HG03520 (cell line): ENCODE results near the gene NGB.

ENCODE experiments used
- ATAC-seq: cut with Tn5 transposase; IDR thresholded peaks from one replicate; pipeline ENCODE4 v1.9.1; 2021; ENCODE audit warnings: mild to moderate bottlenecking, moderate library complexity; ENCODE audit not compliant: unreplicated experiment

NGB gene

DNA sequence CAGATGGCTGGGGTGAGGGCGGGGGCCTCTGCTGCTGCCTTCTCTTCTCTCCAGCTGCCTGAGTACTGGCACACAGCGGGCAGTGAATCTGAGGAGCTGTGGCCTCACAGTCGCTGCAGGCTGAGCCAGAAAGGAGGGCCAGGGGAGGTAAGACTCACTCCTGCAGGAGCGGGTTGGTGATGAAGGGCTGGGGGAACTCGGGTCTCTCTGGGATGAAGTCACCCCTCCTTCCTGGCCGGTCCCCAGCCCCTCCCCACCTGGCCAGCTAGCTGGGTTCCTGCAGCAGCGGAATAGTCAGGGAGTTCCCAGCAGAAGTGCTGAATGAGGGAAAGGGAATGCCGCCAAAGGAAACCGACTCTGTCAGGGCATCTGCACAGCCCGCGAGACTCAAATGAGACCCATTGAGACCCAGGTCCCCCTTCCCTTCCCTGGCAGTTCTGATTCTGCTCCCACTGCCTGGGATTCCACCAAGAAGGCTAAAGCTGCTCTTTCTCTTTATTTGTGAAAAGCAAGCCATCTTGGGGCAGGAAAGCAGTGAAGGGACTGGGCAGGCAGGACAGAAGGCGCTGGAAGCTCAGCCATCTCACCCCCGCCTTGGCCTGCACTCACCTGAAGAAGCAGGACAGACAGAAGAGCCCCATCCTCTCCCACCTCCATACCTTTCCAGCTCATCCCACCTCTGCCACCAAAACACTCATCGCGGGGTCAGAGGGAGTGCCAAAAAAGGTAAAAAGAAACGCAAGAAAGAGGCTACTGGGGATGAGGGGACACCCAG is 5.3 kb downstream of the NGB start:
- ATAC-seq: no peak

DNA sequence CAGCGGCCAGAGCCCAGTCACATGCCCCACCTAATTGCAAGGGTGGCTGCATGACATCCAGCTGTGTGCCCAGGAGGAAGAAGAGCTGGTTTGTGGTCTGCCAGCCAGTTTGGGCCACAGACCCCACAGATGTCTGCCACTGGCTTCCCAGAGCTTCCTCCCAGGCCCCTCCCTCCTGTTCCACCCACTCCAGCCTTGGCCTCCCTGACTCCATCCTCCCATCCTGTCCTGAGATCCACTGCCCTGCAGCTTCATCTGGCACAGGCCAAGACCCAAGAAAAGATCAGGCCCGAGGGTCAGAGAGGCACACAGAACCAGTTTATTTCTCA is 5.9 kb downstream of the NGB start:
- ATAC-seq: no peak

DNA sequence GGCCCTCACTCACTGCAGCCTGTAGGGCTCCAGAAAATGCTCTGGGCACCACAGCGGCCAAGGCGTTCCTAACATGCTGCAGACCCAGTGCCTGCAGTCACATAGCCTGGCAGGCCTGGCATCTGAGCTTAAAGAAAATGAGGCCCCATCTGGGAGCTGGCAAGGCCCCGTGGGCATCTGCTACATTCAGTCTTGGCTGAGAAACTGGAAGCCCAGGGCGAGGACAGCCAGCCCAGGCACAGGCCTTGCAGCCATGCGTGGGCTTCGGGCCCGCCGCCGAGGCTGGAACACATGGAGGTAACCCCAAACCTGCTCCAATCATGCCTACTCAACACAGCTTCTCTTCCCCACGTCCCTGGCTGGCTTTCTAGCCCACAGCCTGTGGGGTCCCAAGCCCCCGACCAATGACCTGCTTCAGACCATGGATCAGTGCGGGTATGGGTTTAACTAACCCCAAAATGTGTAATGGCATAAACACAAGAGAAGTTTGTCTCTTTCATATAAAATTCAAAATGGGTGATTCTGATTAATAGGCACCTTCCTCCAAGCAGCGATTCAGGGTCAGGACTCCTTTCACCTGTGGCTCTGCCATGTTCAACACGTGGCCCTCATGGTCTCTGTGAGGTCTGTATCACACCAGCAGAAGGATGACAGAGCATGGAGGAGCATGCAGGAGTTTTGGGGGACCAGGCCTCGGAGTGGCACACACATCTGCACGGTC is 6.4 kb downstream of the NGB start:
- ATAC-seq: no peak

DNA sequence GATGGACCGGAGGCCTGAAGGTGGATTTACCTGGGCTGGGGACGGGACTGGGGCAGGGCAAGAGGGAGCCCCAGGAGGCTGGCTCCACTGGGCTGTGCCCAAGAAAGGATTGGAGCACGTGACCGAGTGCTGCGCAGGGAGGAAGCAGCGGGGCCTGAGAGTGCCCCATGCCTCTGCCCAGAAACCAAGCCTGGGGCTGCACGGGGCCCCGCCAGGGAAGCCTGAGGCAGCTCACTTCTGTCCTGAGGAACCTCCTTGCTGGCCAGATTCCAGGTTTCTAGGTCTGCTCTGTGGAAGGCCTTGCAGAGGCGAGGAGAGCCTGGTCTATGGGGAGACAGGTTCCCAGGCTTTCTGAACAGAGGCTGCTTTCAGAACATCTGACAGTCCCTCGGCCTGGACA is 10.4 kb downstream of the NGB start:
- no peak for ATAC-seq

DNA sequence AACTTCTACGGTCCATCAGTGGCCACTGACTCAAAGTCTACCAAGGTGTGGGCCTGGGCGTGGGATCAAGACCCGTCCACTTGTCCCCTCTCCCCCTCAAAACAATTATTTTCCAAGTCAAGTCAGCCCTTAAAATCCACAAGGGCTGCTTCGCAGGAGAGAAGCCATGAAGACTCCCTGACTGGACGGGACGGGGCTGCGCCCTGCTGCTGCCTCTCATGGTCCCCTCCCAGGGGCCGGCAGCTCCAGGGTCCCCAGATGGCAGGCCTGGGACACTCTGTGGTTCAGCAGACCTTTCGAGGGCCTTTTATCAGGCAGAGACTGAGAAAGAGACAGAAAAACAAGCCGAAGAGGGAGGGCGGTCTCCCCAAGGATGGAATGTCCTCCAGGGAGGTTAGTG is 10.8 kb downstream of the NGB start:
- ATAC-seq: no peak

DNA sequence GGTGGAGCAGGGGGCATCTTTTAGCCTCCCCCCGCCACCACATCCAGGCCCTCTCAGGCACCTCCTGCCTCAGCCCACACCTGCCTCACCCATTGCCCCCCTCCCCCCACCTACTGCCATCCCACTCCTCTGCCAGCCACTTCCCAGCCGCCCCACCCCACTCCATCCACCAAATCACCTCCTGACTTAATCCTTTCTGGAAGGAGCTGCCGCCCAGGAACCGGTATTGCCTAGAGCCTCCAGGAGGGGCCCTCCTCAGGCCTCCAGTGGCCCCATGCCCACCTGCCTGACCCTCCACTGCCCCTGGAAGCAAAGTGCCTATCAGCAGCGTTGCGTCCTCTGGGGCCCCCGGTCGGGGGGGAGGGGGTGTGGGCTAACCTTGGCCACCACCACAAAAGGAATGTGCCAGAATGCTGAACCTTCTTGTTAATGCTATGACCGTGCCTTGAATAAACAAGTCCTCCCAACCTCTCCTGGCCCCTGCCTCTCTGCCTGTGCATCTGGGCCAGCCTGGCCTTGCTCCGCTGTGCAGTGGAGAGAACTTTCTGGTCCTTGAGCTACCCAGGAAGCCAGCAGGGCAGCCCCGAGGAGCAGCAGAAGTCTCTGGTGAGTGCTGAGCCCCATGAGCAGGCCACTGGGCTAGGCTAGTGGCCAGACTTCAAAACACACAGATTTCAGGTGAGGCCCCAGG is 11.8 kb downstream of the NGB start:
- no peak for ATAC-seq

DNA sequence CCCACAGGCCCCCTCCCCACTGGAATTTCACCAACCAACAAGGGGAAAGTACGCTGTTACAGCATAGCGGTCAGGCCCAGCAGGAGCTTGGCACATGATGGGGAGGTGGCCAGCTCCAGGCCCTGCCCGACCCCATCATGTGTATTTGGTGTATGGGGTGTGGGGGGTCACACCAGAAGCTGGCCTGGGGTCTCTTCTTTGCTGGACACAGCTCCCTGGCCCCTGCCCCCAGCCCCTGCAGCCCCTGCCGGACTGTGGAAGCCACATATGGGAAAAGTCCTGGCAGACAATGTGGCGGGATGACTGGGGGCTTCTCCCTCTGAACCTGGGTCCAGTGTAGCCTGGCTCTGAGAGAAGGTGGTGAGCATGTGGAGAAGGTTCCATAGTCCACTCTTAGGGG is 12.4 kb downstream of the NGB start:
- no peak for ATAC-seq

DNA sequence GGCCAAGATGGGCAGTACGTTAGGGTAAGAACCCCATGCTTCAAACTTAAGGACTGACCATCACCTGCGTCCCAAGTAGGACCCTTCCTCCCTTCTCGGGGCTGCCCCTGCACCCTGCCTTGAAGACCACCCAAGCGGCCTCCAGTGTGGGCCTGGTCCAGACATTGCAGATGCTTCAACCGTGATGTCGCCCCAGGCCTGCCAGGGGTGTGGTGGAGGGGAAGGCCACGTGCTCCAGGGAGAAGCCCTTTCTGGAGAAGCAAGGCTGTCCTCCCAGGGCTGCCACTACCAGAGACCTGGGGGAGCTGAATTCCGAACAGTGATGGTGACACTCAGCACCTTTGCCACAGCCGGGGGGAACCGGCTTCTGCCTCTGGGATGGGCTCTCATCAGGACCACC is 13.3 kb downstream of the NGB start:
- ATAC-seq: no peak

DNA sequence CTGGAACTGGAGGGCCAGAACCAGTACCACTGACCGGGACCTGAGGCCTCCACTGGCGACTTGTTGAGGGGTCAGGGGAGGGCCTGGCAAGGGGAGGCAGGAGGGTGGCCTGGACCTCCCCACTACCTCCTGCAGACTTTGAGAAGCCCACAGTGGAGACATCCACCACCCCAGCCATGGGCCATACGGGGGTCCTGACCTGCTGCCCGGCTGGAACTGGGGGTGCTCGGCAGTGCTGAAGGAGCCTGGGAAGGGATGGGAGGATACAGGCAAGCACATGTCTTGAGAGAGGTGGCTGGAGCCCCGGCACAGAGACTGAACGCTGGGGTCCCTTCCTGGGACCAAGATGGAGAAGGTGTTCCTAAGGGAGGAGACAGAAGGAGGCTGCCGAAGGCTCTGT is 14.3 kb downstream of the NGB start:
- ATAC-seq: no peak

DNA sequence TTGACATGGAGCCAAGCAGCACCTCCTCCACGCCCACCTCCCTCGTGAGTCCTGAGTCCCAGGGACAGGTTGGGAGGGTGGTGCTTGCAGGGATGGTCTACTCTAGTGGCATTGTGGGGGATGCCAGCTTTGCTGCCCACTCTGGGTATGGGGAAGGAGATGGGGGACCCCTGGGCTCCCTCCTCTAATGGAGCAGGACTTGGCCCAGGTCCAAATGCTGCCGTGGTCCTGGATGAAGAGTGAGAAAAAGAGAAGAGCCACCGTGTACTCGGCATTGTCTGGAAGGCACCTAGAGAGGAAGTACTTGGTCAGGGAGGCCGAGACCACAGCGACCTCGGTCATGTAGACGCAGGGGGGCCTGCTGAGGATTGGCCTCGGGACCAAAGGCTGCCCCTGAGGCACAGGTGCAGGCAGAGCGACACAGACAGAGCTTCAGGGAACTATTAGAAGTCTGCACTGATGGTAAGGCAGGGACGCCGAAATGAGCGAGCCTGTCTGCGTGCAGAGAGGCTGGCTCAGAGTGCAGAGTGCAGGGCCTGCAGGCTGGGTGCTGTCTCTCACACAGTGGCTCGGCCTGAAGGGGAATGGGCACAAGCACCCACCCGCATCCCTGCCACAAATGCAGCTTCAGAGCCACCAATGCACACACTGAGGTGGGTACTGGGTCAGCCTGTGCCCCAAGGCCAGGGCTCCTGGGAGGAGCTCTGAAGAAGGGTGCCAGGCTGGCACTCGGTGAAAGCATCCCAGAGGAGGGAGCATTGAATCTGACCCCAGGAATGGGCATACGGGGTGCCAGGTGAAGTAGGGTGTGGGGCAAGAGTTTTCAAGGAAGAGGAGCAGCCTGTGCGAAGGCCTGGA is 17.4 kb downstream of the NGB start:
- ATAC-seq: no peak

DNA sequence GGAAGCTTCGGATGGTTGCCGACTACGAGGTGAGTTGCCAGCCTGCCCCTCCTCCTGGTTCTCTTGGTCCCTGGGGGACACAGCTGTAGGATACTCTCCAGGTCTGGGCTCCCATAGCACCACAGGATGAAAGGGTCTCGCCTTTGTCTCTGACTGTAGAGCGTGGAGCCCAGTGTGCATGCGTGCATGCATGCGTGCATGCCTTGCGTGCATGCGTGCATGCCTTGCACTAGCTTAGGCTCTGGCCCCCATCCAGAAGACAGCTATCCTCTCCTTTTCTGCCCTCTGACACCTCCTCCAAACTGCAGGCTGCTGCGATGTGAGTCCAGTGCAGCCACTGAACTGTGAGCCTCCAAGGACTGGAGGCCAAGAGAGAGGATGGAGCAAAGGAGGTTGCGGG is 19.1 kb downstream of the NGB start:
- no peak for ATAC-seq

DNA sequence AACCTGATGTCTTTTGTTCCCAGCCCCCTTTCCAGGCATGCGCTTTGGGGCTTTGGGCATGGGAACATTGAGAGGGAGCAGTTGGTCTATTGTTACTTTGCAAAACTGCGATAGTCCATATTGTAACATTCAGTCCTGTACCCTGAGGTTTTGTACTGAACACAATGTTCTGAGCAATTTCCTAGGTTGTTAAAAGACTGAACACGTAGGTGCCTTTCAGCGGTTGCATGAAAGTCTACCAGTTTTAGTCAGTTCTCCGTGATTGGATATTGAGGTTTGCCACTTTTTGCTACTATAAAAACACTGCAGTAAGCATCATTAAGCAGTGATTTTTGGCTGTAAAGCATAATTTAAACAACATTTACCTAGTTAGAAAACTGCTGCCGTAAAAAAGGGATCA is 20.1 kb downstream of the NGB start:
- ATAC-seq: no peak

DNA sequence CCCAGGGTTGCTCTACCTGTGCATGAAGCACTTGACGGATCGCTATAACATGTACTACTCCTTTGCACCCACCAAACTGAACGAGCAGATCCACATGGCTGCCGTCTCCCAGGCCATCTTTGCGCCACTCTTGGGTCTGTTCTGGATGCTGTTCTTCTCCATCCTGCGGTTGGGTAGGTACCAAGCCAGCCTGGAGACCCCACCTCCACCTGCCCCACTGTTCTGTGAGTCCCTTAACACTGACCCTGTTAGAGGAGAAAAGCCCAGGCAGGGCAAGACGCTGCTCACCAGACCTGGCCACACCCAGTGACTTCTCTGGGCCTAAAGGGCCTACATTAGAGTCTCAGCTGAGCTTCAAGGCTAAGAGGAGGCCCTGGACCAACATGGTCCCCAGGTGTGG is 21.7 kb downstream of the NGB start:
- no peak for ATAC-seq

DNA sequence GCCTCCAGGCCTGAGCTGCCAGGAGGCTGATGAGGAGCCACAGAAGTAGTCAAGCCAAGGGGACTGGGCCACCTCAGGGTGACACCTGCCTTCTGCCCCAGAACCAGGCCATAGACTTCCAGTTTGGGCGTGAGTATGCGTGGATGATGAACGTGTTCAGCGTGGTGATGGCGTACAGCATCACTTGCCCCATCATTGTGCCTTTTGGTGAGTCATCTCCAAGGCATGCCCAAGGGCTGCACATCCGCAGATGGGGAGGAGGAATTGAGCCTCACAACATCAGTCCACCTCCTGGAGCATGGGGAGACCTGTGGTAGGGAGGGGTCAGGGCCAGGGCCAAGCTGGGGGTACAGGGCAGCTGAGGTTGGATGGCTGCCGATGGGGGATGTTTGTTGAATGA is 22.3 kb downstream of the NGB start:
- no peak for ATAC-seq

DNA sequence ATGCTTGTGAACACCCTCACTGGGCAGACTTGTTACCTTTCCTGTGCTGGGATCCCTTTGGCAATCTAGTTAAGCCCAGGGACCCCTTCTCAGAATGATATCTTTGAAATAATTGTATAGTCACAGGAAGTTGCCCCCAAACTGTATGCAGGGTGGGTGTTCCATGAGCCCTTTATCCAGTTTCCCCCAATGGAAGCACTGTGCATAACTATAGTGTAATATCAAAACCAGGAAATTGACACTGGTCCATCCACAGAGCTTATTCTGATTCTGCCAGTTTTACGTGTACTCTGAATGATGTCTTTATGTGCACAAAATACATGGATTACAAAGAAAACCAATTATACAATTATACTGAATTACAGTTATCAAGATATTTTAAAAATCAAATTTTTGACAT is 24.2 kb downstream of the NGB start:
- no peak for ATAC-seq

DNA sequence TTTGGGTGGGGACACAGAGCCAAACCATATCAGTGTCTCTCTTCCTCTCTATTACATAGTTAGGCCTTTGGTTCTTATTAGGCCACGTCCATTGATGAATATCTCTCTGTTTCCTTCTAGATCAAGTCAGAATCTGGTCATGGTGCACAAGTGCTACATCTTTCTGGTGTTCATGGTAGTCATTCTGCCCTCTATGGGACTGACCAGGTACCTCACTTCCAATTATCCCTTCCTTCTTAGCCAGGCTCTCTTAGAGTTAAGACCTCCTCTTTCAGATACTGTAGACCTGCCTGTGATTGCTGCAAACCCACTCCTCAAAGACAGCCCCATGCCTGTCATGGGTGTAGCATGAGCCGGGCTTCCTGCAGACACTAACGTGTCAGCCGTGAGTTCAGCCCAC is 25.2 kb downstream of the NGB start:
- ATAC-seq: no peak

DNA sequence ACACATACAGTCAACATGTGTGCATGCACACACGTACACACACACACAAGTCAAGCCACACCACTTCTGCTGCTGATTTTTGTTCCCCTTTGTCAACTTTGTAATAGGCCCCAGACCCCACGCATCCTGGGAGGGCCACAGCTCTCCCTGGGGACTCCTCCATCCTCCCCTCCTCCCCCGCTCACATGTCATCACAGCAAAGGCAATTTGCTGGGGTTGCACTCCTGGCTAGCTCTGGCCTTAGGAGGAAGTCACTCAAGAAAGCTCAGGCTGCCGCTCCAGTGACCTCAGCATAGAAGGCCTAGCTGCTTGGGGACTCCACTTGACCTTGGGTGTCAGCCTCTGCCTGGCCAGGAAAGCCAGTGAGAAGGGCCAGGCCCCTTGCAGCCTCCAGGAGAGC is 27.2 kb downstream of the NGB start:
- ATAC-seq: no peak

DNA sequence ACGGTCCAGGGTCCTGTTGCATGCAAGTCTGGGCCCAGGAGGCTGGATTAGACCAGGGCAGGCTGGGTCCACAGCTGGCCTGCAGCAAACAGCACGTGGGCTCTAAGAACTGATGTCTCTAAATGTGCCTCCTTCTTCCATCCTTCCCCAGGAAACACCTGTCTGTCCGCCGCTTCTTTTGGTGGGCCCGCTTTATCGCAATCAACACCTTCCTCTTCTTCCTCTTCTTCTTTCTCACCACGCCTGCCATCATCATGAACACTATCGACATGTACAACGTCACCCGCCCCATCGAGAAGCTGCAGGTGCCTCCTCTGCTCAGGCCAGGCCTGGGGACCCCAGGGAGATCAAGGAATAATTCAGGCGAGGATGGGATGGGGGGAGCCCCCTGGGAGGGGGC is 28.3 kb downstream of the NGB start:
- no peak for ATAC-seq

DNA sequence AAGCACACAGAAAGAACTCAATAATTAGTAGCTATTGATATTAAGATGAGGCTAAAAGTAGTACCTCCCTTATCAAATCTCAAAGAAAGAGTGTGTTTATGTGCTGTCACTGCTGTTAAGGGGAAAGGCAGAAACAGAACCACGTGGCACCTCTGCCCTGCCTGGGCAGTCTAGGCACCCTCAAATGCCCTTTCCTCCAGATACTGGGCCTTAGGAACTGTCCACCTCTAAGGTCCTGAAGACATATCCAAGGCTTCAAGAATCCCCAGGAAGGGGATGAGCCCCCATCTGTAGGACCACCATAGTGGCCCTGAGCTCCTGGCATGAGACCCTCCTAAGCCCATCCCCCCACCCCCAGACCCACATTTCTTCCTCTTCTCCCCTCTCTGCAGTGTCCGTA is 29.1 kb downstream of the NGB start:
- no peak for ATAC-seq

DNA sequence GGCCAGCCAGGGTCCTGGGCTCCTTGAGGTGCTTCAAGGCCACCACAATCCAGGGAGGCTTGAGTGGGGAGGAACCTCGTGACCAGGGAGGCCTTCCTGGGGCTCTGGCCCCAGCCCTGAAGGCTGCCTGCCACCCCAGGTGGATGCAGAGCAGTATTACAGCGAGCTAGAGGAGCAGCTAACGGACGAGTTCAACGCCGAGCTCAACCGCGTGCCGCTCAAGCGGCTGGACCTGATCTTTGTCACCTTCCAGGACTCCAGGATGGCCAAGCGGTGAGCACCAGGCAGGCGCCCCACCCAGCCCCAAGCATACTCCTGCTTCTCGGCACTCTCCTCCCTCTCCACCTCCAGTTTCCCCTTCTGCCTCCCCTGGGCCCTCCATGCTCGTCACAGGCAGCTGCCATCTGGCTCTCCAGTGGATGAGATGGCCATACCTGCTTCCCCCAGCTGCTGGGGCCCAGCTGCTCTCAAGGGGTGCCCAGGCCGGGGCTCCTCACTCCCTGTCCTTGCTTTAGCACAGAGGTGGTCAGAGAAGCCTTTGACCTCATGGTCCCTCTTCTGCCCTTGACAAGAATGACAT is 30.6 kb downstream of the NGB start:
- ATAC-seq: no peak

DNA sequence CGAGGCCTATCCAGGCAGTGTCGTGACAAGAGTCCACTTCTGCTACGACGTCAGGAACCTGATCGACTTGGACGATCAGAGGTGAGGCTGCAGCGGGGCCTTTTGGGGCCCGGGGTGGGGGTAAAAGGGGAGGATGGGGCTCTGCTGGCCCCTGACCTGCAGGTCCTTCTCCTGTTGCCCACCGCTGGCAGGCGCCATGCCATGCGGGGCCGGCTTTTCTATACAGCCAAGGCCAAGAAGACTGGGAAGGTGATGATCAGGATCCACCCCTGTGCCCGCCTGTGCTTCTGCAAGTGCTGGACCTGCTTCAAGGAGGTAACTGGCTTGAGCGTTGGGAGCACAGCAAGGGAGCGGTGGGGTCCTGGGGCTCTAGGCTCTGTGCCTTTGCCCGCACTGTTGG is 31.6 kb downstream of the NGB start:
- no peak for ATAC-seq
